Hippocampal formation (tissue), 2 donors: ENCODE data around the gene PPM1F.
A peak's percentile ranks its signal among the peaks of the same experiment; 100 is the strongest.

Source experiments
- DNase-seq, 2 donors: peaks; one replicate each; lab custom pipeline; 2025; lab: John Stamatoyannopoulos, UW

The PPM1F gene, protein sequence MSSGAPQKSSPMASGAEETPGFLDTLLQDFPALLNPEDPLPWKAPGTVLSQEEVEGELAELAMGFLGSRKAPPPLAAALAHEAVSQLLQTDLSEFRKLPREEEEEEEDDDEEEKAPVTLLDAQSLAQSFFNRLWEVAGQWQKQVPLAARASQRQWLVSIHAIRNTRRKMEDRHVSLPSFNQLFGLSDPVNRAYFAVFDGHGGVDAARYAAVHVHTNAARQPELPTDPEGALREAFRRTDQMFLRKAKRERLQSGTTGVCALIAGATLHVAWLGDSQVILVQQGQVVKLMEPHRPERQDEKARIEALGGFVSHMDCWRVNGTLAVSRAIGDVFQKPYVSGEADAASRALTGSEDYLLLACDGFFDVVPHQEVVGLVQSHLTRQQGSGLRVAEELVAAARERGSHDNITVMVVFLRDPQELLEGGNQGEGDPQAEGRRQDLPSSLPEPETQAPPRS

DNA sequence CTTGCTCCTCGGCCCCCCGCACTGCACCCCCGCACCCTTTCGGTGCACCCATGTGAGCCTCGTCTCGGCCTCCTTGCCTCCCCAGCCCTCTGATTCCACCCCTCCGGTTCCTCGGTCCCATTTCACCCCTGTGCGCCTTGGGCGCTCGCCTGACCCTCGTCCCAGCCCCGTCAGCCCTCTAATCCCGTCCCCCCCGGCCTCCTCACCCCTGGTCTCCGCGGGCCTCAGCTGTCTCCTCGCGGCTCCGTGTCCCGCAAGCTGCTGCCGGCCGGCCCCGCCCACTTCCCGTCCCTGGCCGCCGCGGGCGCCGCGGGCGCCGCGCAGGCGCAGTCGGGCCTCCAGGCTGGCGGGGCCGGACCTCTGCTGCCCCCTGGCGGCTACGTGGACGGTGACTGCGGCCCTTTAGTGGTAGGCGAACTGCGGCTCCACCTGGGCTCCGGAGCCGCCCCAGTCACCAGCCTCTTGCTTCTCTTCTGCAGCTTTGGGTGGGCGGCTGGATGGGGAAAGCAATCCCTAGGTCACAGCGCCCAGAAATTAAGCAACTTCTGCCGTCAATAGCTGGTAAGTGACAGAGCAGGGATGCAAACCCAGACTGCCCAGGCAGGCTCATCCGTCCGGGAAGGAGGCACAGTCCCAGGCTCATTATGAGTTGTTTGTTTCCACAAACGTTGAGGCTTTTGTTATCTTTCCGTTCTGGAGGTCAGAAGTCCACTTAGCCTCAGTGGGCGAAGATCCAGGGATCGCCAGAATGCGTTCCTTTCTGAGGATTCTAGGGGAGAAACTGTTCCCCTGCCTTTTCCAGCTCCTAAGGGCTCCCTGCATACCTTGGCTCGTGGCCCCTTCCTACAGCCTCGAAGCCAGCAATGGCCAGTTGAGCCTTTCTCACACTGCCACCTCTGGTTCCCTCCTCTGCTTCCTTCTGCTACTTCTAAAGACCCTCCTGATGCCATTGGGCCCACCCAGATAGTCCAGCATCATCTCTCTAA, at the start of gene PPM1F:
Gene PPM1F, minus strand, starts transcription at position 263 of the 986 bp plus-strand sequence. CDS start 6,800 bp downstream, outside the sequence.
- peak; percentile 62 to 78 for DNase-seq

DNA sequence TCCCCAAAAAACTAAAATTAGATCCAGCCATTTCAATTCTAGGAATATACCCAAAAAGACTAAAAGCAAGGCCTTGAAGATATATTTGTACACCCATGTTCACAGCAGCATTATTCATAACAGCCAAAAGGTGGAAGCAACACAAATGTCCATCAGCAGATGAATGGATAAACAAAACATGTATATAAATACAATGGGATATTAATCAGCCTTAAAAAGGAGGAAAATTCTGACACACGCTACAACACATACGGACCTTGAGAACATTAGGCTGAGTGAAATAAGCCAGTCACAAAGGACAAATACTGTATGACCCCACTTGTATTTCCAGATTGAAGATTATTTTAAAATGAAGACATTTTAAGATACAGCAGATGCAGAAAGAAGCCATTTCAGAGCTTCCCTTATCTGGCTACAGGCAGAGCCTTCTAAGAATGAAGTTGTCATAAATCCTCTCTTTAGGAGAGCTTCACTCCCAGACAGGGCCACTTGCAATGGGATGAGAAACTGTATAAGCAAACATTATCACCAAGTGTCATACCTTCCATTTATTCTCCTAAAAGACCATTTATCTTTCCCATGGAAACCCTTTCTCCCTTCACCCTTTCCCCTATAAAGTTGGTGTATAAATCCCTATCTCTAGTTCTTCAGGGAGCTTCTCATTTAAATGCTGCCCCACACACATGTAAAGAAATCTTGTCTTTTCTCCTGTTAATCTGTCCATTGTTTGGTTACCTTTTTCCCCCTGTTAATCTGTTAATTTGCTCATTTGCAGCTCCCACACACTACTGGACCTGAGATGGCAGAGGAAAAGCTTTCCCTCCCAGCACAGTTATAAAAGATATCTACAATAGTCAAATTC, 49.2 kb upstream of the PPM1F start:
- no peak for DNase-seq

DNA sequence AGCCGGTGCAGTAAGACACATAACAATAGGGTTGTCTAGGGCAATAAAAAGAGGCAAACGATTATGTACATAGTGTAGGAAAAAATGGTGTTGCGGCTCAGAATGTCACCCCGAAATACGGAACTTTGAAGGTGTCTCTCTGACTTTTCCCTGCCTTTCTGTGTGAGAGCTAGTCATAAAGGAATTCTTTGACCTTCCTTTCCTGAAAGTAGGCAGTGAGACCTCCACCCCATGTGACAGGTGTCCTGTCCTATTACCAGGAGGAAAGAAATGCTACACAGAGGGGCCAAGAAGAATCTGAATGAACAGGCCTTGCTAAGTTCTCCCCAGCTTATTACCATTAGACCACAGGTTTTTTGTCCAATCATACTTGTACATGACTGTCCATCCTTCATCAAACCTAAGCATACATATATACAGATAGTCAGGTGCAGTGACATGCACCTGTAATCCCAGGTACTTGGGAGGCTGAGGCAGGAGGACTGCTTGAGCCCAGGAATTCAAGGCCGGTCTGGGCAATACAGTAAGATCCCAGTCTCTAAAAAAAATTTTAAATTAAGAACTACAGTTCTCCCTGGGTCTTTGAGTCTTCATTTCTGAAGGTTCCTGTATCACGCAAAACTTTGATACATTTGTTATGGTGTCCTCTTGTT, 46.1 kb upstream of the PPM1F start:
- no peak for DNase-seq

DNA sequence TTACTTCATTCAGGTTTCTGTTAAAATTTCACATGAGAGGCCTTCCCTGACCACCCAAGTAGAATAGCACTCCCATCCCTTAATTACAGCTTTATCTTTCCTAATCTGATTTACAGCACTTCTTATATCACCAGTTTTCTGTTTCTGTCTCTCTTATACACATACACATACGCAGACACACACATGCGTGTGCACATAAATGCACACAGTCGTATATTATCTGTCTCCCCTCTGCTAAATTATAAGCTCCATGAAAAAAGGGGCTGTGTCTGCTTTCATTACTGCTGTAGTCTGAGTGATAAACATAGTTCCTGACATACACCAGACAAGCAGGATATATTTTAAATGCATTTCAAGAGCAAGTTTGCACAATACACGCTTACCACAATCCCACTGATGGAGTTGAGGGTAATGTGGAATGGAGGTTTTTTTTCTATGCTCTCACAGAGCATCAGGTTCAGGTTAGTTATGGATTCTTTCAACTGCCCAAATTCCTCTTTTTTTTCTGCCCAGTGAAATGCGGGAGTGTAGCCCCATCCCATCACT, 43.6 kb upstream of the PPM1F start:
- no peak for DNase-seq

DNA sequence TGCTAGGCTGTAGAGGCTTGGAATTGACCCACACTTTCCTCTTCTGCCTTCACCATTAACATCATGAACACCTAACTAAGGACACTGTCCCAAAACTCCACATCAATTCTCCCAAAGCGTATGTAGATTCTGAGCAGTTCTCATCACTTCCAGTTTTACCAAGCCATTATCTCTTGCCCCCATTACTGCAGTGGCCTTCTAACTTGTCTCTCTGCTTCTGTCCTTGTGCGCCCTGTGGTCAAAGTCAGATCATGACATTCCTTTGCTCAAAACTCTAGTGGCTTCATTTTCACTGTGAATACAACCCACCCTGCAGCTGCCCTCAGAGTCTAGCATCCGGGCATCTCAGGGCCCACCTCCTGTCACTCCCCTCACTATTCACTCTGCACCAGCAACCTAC, 43.0 kb upstream of the PPM1F start:
- DNase-seq: no peak

DNA sequence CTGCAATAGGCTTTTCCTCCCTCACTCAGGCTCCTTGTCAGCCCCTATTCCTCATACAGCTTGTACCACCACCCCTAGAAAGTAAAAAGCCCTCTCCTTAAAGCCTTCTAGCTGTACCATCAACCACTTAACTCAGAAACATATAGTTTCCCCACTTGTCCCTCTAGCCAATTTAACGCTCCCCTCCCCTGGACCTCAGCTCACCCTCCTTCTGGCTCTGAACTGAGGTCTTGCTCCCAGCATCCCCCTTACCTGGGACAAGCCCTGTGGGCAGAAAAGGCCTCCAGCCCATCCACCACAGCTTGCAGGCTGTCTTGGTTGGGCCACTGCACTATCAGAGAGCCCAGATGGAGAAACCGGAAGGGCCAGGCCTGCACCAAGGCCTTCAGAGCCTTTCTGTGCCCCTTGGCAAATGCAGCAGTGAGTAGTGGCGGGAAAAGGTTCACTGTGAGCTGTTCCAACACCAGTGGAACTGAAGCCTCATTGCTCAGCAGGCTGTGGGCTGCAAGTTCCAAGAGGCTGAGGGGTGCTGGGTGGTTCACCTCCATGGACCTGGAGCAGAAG, 42.3 kb upstream of the PPM1F start:
- no peak for DNase-seq

DNA sequence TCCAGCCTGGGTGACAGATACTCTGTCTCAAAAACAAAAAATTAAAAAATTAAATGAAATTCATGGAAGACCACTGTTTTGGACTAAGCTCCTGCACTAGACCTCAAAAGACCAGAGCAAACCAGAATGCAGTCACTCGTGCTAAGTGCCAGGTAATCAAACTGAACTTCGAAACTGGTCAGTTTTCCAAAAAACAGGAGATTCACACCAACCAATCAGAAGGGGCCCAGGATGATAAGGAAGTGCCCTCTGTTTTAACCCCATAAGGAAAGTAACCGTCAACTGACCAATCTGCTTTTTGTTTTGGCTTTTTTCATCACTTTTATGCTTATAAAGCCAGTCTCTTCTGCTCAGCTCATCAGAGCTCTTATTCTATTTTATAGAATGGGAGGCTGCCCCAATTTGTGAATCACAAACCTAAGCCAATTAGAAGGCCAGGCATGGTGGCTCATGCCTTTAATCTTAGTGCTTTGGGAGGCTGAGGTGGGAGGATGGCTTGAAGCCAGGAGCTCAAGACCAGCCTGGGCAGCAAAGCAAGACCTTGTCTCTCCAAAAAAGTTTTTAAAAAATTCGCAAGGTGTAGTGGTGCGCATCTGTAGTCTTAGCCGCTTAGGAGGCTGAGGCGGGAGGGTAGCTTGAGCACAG, 40.1 kb upstream of the PPM1F start:
- no peak for DNase-seq

DNA sequence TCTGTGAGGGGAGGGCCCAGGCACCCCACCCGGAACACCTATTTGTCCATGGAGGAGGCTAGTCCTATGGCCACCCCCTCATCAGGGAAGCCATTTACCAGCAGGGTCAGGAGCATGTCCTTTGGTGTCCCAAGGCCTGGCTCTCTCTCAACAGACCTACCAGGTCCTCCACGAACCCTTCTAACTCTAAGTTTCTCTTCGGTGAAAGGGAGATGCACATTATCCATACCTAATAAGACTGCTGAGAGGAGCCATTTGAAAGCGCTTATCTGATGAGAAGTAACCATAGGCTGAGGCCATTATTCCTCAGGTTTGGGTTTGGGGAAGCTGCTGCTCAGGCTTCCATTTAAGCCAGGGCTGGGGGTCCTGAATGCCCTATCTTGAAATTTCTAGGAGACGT, 39.1 kb upstream of the PPM1F start:
- no peak for DNase-seq

DNA sequence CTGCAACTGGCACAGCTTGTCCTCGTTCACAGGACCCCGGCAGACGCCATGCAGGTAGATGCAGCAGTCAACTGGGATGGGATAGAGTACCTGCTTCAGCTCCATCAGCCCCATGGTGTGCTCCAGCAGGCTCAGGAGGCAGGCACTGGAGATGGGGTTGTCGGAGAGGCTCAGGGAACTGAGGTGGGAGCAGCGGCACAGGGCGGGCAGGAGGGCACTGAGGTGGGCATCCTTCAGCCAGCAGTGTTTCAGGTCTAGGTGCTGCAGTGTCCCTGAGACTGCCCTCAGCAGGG, 38.6 kb upstream of the PPM1F start:
- no peak for DNase-seq

DNA sequence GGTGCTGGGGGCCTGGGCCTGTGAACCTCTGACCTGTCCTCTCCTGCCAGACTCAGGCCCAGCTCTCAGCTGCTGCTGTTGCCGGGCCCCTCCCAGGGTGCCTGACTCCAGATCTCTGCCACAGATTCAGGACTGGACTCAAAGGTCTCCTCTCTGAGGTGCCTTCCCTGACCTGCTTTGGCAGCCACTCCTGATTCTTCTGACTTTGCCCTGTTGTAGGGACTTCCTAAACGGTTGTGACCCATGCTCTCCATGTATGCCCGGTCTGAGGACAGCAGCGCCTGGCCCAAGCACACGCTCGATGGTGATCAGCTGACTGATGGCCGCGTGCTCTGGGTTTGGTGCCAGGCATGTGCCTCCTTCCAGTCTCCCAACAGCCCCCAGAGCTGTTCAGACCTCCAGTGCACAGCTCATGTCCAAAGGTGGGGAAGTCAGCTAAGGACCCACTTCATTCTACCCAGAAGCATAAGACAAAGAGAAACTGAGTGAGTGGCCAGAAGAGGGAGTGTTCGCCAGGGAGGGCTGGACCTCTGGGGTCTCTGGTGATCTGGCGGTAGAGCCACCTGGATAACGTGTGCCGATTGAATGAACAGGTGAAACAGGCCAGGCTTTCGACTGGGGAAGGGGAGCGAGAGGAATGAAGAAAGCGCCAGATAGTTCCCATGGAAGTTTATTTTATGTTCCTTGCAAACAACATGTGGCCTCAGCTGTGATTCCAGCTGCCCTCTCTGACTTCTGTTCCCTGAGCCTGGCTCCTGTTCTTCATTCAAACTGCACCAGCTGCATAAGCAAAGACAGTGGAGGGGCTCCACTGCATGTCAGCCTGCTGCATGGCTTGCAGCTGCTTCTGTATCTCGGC, 38.0 kb upstream of the PPM1F start:
- no peak for DNase-seq

DNA sequence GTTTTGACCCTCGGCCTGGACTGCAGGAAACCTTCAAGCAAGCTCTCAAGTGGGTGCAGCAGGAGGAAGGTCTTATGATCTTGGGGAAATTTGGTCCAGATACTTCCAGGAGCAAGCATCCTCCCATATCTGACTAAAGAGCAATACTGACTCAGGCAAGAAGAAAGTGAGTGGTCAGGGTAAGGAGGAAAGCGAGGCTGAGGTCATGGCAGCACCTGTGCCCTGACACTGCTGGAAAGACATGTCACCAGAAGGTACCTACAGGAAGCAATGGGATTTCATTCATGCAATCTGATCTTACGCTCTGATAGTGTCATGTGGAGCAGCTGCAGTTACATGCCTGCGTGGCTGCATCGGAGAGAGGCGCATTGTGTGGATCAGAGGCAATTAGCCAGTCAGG, 36.4 kb upstream of the PPM1F start:
- DNase-seq: no peak

DNA sequence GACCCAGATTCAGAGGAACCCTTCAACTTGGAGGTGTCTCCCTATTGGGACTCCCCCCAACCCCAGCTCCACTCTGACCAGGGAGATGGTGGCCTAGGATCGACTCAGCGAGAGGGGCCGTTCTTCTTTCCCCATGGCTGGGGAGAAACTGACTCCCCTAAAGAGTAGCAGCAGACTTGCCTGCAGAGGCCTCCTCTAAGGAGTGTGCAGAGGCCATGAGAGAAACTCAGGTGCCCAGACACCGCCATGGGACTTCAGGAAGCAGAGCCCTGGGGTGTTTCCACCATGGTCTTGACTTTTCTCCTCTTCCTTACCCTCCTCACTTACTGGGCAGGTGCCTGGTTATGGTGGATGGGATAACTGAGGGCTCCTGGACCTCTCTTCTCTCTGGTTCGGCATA, 32.6 kb upstream of the PPM1F start:
- DNase-seq: no peak

DNA sequence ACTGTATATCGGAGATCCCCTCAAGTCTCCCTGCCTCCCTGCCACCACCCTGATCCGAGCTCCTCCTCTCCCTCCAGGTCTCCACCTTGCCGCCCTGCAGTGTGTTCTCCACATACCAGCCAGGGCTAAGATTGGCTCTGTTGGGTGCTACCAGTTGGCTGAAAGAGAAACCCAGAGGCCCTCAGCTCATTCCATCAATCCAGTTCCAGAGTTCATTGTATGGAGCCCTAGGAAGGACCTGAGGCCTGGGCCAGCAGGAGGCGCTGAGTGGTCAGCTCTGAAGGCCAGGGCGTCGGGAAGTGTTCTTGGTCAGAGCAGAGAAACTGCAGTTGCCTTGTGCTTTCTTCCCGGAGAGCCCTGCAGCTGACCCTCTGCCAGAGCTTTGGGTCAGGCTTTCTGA, 32.1 kb upstream of the PPM1F start:
- no peak for DNase-seq

DNA sequence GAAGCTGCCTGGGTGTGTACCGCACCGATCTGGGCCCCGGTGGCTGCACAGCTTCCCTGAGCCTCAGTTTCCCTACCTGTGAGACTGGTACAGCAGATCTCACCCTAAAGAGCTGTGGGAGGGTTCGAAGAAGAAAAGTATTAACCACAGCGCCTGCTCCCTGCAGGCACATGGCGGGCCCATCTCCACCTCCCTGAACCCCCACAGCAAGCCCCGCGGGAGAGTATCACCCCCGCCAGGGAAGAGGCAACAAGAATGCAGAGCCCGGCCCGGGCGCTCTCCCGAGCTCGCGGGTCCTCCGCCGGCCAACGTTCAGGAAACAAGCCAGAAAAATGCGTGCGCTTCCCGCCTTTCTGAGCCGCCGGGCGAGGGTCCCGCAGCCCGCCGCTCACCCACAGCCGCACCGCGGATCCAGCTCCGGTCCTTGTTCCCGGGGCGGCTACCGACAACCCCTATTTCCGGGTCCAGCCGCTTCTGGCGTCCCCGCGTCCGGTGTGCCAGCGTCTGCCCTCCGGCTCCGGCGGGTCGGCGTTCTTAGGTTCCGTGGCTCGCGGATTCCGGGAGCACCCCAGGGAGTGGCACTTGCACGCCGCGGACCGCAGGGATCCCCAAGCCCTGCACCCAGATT, 29.8 kb upstream of the PPM1F start, which contains the start of gene TOP3B:
Gene TOP3B, minus strand, starts transcription at position 450 of the 628 bp plus-strand sequence. CDS start 7,078 bp downstream, outside the sequence.
- DNase-seq: peak; percentile 68 to 75

DNA sequence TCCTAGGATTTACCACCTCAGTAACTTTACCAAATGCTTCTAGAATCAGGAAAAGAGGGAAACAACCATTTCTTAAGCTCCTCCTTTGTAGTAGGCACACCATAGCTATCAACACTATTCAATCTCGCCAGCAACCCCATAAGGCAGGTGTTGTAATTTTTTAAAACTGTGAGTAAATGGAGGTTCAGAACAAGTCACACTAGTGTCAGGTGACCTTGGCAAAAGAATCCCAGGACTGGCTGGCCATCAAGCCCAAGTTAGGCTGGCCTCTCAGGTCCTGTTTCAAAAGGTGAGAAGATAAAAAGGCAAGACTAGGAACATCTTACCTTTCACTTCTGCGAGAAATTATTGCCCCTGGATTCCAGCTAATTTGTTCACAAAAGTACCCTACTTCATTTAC, 29.2 kb upstream of the PPM1F start:
- DNase-seq: no peak

DNA sequence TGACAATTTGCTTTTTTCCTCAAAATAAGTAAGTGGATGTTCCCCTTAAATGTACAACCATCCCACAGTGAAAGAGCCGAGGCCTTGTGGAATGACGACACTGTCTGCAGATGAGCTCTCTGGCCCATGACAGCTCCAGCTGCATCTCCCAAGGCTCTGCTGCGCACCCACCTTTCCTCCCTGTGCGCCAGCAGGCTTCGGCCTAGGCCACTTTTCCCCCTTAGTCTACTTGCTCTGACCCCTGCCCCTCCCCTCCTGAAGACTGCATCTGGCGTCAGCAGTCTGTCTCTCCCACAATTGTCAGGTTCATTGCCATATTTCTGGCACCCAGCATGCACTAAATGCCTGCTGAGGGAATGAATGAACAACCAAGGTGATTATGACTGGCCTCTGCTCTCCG, 27.9 kb upstream of the PPM1F start:
- DNase-seq: no peak

DNA sequence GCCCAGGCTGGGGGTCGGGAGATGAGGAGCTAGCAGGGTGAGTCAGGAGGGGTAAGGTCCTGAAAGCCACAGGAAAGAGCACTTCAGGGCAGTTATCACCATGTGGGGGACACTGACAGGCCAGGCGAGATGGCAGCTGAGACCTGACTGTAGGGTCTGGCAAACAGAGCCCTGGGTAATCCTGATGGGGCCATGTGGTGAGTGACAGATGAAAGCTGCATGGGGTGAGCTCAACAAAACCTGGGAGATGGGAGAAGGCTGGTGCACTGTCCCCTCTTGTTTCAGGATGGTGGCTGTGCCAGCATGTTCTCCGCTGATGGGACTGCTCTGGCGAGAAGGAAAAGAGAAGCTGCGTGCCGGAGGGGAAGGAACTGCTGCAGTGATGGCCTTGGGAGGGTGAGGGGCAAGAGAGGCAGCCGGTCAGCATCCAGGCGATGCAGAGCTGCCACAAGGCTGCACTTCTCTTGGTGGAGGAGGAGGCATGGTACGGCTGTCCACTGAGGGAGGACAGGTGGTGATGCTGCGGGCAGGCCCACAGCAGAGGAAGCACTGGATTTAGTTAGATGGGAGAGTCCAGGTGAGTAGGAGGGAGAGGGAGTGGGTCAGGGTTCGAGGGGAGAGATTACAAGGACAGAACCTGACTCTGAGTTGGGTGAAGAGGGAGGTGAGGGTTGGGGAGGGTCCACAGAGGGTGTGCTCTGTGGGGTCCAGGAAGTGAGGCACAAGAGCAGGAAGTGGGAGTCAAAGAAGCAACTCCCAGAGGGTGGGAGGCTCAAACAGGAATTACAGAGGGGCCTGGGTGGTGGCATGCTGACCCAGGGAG, 26.1 kb upstream of the PPM1F start:
- DNase-seq: no peak

DNA sequence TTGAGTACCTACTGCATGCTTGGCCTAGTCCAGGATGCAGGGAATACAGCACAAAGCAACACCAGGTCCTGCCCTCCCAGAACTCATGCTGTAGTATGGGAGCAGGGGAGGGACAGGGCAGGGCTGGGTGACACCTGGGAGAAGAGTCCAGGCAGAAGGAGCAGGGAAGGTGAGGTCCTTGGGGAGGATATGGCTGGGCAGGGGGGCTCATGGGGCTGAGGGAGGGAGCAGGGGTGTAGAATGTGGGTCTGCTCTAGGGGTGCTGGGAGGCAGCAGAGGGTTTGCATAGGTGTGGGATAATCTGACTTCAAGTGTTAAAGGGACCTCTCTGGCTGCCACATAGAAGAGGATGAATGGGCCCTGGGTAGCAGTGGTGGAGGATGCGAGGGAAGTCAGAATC, 25.2 kb upstream of the PPM1F start:
- no peak for DNase-seq
